ENCODE data around the gene PPP4R2. TPM values are rescaled to one million over a fixed set of nuclear protein-coding genes. Genes with fewer than 3 reads are reported as not detected.

PPP4R2 gene
- total and polyA plus RNA-seq, 2 of the 8 experiments (the other 6 are each of a cell fraction or from before 2014, with no cell fraction given) = 11.5 to 89.9 TPM

DNA sequence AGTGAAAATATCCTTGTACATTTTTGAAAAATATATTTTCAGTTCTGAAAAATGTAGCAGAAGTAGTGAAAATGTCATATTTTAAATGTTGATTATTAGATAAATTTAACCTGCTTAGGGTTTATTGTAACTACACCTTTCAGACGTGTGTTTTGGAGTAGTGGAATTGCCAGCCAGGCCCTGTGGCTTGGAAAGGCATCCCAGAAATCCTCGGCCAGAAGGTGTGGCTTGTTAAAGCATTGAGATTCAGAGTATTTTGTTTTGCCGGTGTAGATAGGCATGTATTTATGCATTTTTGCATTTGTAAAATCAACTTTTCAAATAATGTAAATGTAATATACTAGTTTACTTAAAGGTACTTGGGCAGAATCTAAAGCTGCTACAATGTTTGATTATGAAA is 71.8 kb downstream of the PPP4R2 start:
- Histone ChIP-seq H3K23me2 (ENCODE audit: low read depth, low read length) (no peaks in the 10 kb centered on the region), H3K9me3 (ENCODE audit: insufficient read depth in 2 of 2, low read depth in 1 of 2, low read length in 1 of 2) (no peaks in the 10 kb centered on the region), H2AK5ac (ENCODE audit: low read depth, low read length) (no peak overlapping the region), H4K8ac (ENCODE audit: extremely low read depth, insufficient read depth, low read length) (no peak overlapping the region), H3K9ac (replicated peaks in 1 of 4; ENCODE audit: extremely low read depth in 1 of 4, low read depth in 3 of 4, low read length in 3 of 4) (no peak overlapping the region), H3K27ac (ENCODE audit: low read depth, low read length) (no peak overlapping the region), H3K4ac (replicated peaks; ENCODE audit: insufficient read length, low read depth, low read length) (no peak overlapping the region), H2BK15ac (ENCODE audit: low read length) (no peak overlapping the region), H3K18ac (ENCODE audit: extremely low read depth, low read length) (no peak overlapping the region), H3K4me1 (replicated peaks in 1 of 4; ENCODE audit: control insufficient read depth in 3 of 4, insufficient read depth in 4 of 4, low read length in 3 of 4) (peaks cover 0 to 11% (median 3%) of the 10 kb centered on the region in 4 experiments; a peak in 4 of 7 replicates), H3K23ac (ENCODE audit: insufficient read length) (no peak overlapping the region), H3K56ac (replicated peaks; ENCODE audit: insufficient read length, low read depth, low read length) (no peak overlapping the region), H4K20me1 (replicated peaks in 1 of 2; ENCODE audit: control insufficient read depth in 1 of 2, insufficient read depth in 2 of 2, low read length in 2 of 2) (peaks cover 0 to 1% of the 10 kb centered on the region in 2 experiments), H3K4me2 (ENCODE audit: insufficient read depth in 1 of 2, low read depth in 2 of 2, low read length in 2 of 2) (no peak overlapping the region), H3K14ac (ENCODE audit: insufficient read length) (no peak overlapping the region), H3K27me3 (replicated peaks in 1 of 4; ENCODE audit: control insufficient read depth in 3 of 4, extremely low read depth in 1 of 4, insufficient read depth in 3 of 4, low read length in 3 of 4) (no peaks in the 10 kb centered on the region), H2BK12ac (ENCODE audit: low read depth, low read length) (no peak overlapping the region), H4K5ac (ENCODE audit: insufficient read length, low read depth, low read length) (no peak overlapping the region), H2BK5ac (ENCODE audit: low read depth, low read length) (no peak overlapping the region), H3K4me3 (ENCODE audit: extremely low read depth in 1 of 4, insufficient read depth in 2 of 4, low read depth in 3 of 4, low read length in 4 of 4) (no peak overlapping the region), H2BK20ac (ENCODE audit: low read length) (no peak overlapping the region), H2AFZ (ENCODE audit: low read length) (no peak overlapping the region), H2BK120ac (replicated peaks; ENCODE audit: low read depth, low read length) (no peak overlapping the region), H3K36me3 (ENCODE audit: control insufficient read depth in 2 of 4, insufficient read depth in 4 of 4, low read length in 3 of 4) (peaks cover 2 to 34% (median 6%) of the 10 kb centered on the region in 4 experiments; a peak in 4 of 8 replicates), H3K79me2 (ENCODE audit: control insufficient read depth in 1 of 2, insufficient read depth in 2 of 2, low read length in 2 of 2) (no peaks in the 10 kb centered on the region), H4K91ac (replicated peaks; ENCODE audit: insufficient read length, low read length) (no peak overlapping the region), H3K79me1 (ENCODE audit: low read depth, low read length) (no peaks in the 10 kb centered on the region; the same call in 1 of the 2 replicates)
- FAIRE-seq = no peak
- 61% methylated on average over 3 of the region's 3 CpGs; no CpG with 5 or more reads in 1 of the 2 experiments for WGBS, 2 experiments (ENCODE audit: extremely low coverage in 1 of 2, insufficient coverage in 1 of 2, insufficient read length in 1 of 2, insufficient replicate concordance in 2 of 2, low coverage in 1 of 2, low lambda C conversion rate in 2 of 2, missing lambda C conversion rate in 1 of 2)
- ChIA-PET CTCF (ENCODE audit: partially characterized antibody) (interaction anchor here (0.6 kb wide), 1 partner anchor 13 kb away, joined by 3 read pairs; no protein-coding TSS in a partner anchor), POLR2A (ENCODE audit: partially characterized antibody) (no interaction called here)
- DNase-seq (ENCODE audit: low read depth in 1 of 2, low spot score in 2 of 2) = no peak
- TF ChIP-seq TAF1 (IDR thresholded peaks at IDR 0.05; ENCODE audit: low read depth, low read length) = no peak
- TF ChIP-seq, protein P1, sequence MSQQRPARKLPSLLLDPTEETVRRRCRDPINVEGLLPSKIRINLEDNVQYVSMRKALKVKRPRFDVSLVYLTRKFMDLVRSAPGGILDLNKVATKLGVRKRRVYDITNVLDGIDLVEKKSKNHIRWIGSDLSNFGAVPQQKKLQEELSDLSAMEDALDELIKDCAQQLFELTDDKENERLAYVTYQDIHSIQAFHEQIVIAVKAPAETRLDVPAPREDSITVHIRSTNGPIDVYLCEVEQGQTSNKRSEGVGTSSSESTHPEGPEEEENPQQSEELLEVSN (IDR thresholded peaks at IDR 0.05) = no peak
- no peak for TF ChIP-seq SUZ12 (IDR thresholded peaks at IDR 0.05; ENCODE audit: low read length)
- TF ChIP-seq PHF8 (conservative IDR thresholded peaks at IDR 0.05; ENCODE audit: low read depth, low read length) = no peak
- TF ChIP-seq SRF (IDR thresholded peaks at IDR 0.05; ENCODE audit: low read depth, low read length) = no peak
- TF ChIP-seq SP2 (IDR thresholded peaks at IDR 0.05; ENCODE audit: low read length) = no peak
- TF ChIP-seq JUN (IDR thresholded peaks at IDR 0.05; ENCODE audit: low read depth, low read length) = no peak
- no peak for TF ChIP-seq POU5F1 (IDR thresholded peaks at IDR 0.05; ENCODE audit: low read depth, low read length)
- no peak for TF ChIP-seq RFX5 (IDR thresholded peaks at IDR 0.05; ENCODE audit: borderline replicate concordance, low read depth, low read length)
- no peak for TF ChIP-seq CHD1 (IDR thresholded peaks at IDR 0.05; ENCODE audit: low read depth, low read length)
- TF ChIP-seq SIX5 (IDR thresholded peaks at IDR 0.05; ENCODE audit: low read depth, low read length) = no peak
- no peak for TF ChIP-seq TEAD4 (IDR thresholded peaks at IDR 0.05; ENCODE audit: low read depth, low read length)
- TF ChIP-seq CHD2 (IDR thresholded peaks at IDR 0.05; ENCODE audit: low read length) = no peak
- no peak for TF ChIP-seq NANOG (IDR thresholded peaks at IDR 0.05; ENCODE audit: insufficient read depth, low read depth, low read length, poor library complexity, severe bottlenecking)
- no peak for TF ChIP-seq SP1 (IDR thresholded peaks at IDR 0.05; ENCODE audit: low read depth, low read length)

Data from H1 (cell line).